Measurements from ENCODE around the gene ARL16.

DNA sequence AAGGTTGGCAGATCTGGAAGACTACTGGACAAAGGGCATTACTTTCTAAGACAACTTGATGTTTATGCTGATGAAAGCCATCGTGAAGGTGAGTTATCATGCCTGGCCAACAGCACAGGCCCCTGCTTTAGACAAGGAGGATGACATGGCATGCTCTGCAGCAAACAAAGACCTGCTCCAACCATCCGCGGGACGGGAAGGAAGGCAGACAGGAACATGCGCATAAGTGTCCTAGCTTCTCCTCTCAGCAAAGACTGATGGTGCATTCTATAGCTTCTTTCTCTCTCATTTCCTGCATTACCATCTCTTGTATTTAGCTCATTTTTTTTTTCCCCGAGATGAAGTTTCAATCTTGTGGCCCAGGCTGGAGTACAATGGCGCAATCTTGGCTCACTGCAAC, 52.1 kb downstream of the ARL16 start:
- no peak for TF ChIP-seq POLR2A (IDR thresholded peaks at IDR 0.05)
- TF ChIP-seq, protein P1, sequence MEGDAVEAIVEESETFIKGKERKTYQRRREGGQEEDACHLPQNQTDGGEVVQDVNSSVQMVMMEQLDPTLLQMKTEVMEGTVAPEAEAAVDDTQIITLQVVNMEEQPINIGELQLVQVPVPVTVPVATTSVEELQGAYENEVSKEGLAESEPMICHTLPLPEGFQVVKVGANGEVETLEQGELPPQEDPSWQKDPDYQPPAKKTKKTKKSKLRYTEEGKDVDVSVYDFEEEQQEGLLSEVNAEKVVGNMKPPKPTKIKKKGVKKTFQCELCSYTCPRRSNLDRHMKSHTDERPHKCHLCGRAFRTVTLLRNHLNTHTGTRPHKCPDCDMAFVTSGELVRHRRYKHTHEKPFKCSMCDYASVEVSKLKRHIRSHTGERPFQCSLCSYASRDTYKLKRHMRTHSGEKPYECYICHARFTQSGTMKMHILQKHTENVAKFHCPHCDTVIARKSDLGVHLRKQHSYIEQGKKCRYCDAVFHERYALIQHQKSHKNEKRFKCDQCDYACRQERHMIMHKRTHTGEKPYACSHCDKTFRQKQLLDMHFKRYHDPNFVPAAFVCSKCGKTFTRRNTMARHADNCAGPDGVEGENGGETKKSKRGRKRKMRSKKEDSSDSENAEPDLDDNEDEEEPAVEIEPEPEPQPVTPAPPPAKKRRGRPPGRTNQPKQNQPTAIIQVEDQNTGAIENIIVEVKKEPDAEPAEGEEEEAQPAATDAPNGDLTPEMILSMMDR (IDR thresholded peaks at IDR 0.05), result no peak
